ENCODE results near the gene PIM1. TPM values are rescaled to one million over a fixed set of nuclear protein-coding genes. Genes with fewer than 3 reads are reported as not detected.

The PIM1 gene
- total RNA-seq, 1 donor from 2014 or later: 9.1 TPM

DNA sequence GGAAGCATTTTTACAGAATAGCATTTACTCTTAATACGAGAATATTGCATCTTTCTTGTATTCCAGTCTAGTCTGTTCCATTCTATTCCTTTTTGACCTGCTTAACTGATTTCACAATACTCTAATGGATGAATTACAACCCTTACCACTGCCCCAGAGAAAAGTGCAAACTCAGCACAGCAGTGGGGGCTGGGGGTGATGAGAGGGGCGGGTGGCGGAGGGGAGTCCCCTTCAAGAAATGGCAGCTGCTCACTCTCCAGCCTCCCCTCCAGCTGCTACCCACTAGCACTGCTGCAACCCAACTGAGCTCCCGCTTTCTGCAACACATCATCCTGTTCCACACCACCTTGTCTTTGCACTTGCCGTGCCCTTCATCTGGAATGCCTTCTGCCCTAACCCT lies 30.1 kb downstream of the PIM1 start:
- H3K27ac ChIP-seq: no peak overlapping the region
- H3K27me3 Mint-ChIP-seq (ENCODE audit: insufficient read depth, low read depth): no peaks in the 10 kb centered on the region
- H3K27ac Mint-ChIP-seq: no peak overlapping the region
- H4K20me1 ChIP-seq (ENCODE audit: low read depth): no peaks in the 10 kb centered on the region
- DNase-seq (ENCODE audit: low spot score): no peak
- H3K4me3 Mint-ChIP-seq: no peak overlapping the region
- no peak for TF ChIP-seq EZH2phosphoT487 (IDR thresholded peaks at IDR 0.05)
- TF ChIP-seq EZH2 (IDR thresholded peaks at IDR 0.05): no peak
- TF ChIP-seq, protein P1, sequence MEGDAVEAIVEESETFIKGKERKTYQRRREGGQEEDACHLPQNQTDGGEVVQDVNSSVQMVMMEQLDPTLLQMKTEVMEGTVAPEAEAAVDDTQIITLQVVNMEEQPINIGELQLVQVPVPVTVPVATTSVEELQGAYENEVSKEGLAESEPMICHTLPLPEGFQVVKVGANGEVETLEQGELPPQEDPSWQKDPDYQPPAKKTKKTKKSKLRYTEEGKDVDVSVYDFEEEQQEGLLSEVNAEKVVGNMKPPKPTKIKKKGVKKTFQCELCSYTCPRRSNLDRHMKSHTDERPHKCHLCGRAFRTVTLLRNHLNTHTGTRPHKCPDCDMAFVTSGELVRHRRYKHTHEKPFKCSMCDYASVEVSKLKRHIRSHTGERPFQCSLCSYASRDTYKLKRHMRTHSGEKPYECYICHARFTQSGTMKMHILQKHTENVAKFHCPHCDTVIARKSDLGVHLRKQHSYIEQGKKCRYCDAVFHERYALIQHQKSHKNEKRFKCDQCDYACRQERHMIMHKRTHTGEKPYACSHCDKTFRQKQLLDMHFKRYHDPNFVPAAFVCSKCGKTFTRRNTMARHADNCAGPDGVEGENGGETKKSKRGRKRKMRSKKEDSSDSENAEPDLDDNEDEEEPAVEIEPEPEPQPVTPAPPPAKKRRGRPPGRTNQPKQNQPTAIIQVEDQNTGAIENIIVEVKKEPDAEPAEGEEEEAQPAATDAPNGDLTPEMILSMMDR (IDR thresholded peaks at IDR 0.05): no peak
- H3K4me2 ChIP-seq: no peak overlapping the region
- H3F3A ChIP-seq (ENCODE audit: low read depth): no peaks in the 10 kb centered on the region
- H2AFZ ChIP-seq (replicated peaks): no peak overlapping the region
- H3K9me3 Mint-ChIP-seq: no peaks in the 10 kb centered on the region
- H3K4me1 Mint-ChIP-seq: peaks cover 4% of the 10 kb centered on the region
- no peaks in the 10 kb centered on the region for H3K27me3 ChIP-seq
- H3K36me3 ChIP-seq: no peaks in the 10 kb centered on the region
- no peak overlapping the region for H3K4me3 ChIP-seq
- H3K9me3 ChIP-seq (ENCODE audit: low read depth): no peaks in the 10 kb centered on the region
- no peak overlapping the region for H3K9ac ChIP-seq
- H3K36me3 Mint-ChIP-seq: no peaks in the 10 kb centered on the region
- H3K4me1 ChIP-seq: no peaks in the 10 kb centered on the region
- H3K79me2 ChIP-seq (ENCODE audit: low read depth): no peaks in the 10 kb centered on the region

DNA sequence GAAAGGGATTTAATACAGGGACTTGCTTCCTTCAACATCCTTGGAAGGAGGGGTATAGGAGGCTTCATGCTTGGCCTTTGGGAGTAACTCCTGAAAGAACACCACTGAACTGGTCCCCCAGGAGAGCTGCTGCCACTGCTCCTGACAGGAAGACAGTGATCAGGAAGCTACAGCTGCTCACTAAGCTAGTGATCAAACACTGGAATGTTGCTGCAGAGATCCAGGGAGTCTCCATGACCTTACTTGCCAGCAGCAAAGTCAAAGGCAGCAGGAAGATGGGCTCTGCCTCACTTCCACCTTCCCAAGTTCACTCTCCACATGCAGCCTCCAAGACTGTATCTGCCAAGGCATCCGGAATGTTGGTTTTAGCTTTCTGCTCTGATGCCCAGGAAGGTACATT lies 31.8 kb downstream of the PIM1 start:
- no peaks in the 10 kb centered on the region for H3F3A ChIP-seq (ENCODE audit: low read depth)
- H3K4me2 ChIP-seq: no peak overlapping the region
- Mint-ChIP-seq H3K4me1 (peaks cover 8% of the 10 kb centered on the region), H3K27me3 (ENCODE audit: insufficient read depth, low read depth) (no peaks in the 10 kb centered on the region), H3K4me3 (no peak overlapping the region), H3K36me3 (no peaks in the 10 kb centered on the region), H3K9me3 (no peaks in the 10 kb centered on the region), H3K27ac (no peak overlapping the region)
- H4K20me1 ChIP-seq (ENCODE audit: low read depth): no peaks in the 10 kb centered on the region
- TF ChIP-seq EZH2phosphoT487 (IDR thresholded peaks at IDR 0.05) (no peak), EZH2 (IDR thresholded peaks at IDR 0.05) (no peak)
- TF ChIP-seq, protein P1 (IDR thresholded peaks at IDR 0.05): no peak
- H3K36me3 ChIP-seq: no peaks in the 10 kb centered on the region
- no peak overlapping the region for H3K27ac ChIP-seq
- H3K79me2 ChIP-seq (ENCODE audit: low read depth): no peaks in the 10 kb centered on the region
- no peaks in the 10 kb centered on the region for H3K27me3 ChIP-seq
- H3K4me1 ChIP-seq: no peaks in the 10 kb centered on the region
- no peak overlapping the region for H3K9ac ChIP-seq
- no peaks in the 10 kb centered on the region for H3K9me3 ChIP-seq (ENCODE audit: low read depth)
- no peak for DNase-seq (ENCODE audit: low spot score)
- H2AFZ ChIP-seq (replicated peaks): no peak overlapping the region
- H3K4me3 ChIP-seq: no peak overlapping the region

DNA sequence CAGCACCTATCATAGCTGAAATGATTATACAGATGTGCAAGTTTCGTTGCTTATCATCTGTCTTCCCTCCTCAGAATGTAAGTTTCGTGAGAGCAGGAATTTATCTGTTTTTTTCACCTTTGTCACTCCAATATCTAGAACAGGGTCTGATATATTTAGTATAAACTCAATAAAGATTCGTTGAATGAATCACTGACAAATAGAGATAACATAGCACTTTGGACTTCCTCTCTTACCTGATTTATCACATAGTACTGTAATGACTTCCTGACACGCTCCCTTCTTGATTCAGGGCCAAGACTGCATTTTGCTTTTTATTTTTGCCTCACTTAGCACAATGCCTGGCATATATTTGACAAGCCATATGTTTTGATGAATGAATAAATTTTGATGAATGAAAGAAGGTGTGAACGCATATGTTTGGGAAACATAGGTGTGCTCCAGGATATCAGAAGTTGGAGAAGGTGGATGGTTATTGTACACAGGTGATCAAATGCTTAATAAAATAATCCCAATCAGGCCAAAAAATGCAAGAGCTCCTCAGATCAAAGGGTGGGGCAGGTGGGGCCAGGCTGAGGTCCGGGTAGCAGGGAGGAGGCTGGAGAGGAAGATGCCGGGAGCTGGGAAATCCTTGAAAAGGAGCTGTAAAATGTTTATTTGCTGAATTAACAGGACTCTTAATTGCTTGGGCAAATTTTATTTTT lies 33.0 kb downstream of the PIM1 start:
- Mint-ChIP-seq H3K27me3 (ENCODE audit: insufficient read depth, low read depth) (peaks cover under 1% of the 10 kb centered on the region), H3K27ac (no peak overlapping the region), H3K36me3 (no peaks in the 10 kb centered on the region), H3K4me1 (peaks cover 11% of the 10 kb centered on the region), H3K4me3 (no peak overlapping the region), H3K9me3 (no peaks in the 10 kb centered on the region)
- TF ChIP-seq, protein P1 (IDR thresholded peaks at IDR 0.05): no peak
- TF ChIP-seq EZH2 (IDR thresholded peaks at IDR 0.05): no peak
- TF ChIP-seq EZH2phosphoT487 (IDR thresholded peaks at IDR 0.05): no peak
- Histone ChIP-seq H3K4me1 (no peaks in the 10 kb centered on the region), H3F3A (ENCODE audit: low read depth) (no peaks in the 10 kb centered on the region), H3K9me3 (ENCODE audit: low read depth) (no peaks in the 10 kb centered on the region), H3K9ac (no peak overlapping the region), H3K4me2 (no peak overlapping the region), H3K27ac (no peak overlapping the region), H3K79me2 (ENCODE audit: low read depth) (no peaks in the 10 kb centered on the region), H4K20me1 (ENCODE audit: low read depth) (no peaks in the 10 kb centered on the region), H2AFZ (replicated peaks) (no peak overlapping the region), H3K27me3 (no peaks in the 10 kb centered on the region), H3K36me3 (no peaks in the 10 kb centered on the region), H3K4me3 (no peak overlapping the region)
- DNase-seq (ENCODE audit: low spot score): no peak
